SJCRH30 (cell line): Measurements from ENCODE around the gene LPCAT1. TPM values are rescaled to one million over a fixed set of nuclear protein-coding genes. Genes with fewer than 3 reads are reported as not detected.
"Not testable (repeated sequence)": the region's sequence is repeated elsewhere in the genome, so short reads cannot be mapped to it uniquely, and the experiment has no call there.

Source experiments
- DNase-seq, 2 experiments: peaks; one replicate each; pipeline ENCODE4 v3.0.0-alpha.2; 2015 to 2020
- H3K27ac ChIP-seq: fragments of 250-450 bp; sonication (Bioruptor Pico); 2 replicates; pipeline ENCODE4 v1.5.1; 2020; ENCODE audit warnings: mild to moderate bottlenecking, moderate library complexity
- H3K27me3 ChIP-seq: fragments of 250-450 bp; sonication (Bioruptor Pico); 2 replicates; pipeline ENCODE4 v1.5.1; 2020; ENCODE audit warnings: mild to moderate bottlenecking, moderate library complexity
- H3K36me3 ChIP-seq: fragments of 250-450 bp; sonication (Bioruptor Pico); 2 replicates; pipeline ENCODE4 v1.5.1; 2020; ENCODE audit warnings: mild to moderate bottlenecking, moderate library complexity
- H3K4me1 ChIP-seq: fragments of 250-450 bp; sonication (Bioruptor Pico); 2 replicates; pipeline ENCODE4 v1.5.1; 2020; ENCODE audit warnings: mild to moderate bottlenecking, moderate library complexity
- H3K4me3 ChIP-seq: fragments of 250-450 bp; sonication (Bioruptor Pico); 2 replicates; pipeline ENCODE4 v1.5.1; 2020; ENCODE audit warnings: mild to moderate bottlenecking, moderate library complexity
- H3K9me3 ChIP-seq: fragments of 250-450 bp; sonication (Bioruptor Pico); replicated peaks from 2 replicates; pipeline ENCODE4 v1.5.1; 2020; ENCODE audit warnings: mild to moderate bottlenecking, moderate library complexity
- total RNA-seq: library from RNA; depleted of rRNA; stranded (reverse); fragments of >200 nt; shearing (Covaris generic); gene quantifications from 2 replicates; pipeline ENCODE4 v1.2.3, GENCODE V29; 2014

Gene LPCAT1
- total RNA-seq, 1 experiment from 2014 or later = 44.6 TPM

GRCh38 chr5:1505506-1506241 is 18.1 kb downstream of the LPCAT1 start:
- Histone ChIP-seq H3K4me3 (no peak overlapping the region), H3K27me3 (no peaks in the 10 kb centered on the region), H3K9me3 (no peaks in the 10 kb centered on the region), H3K27ac (no peak overlapping the region), H3K36me3 (no peaks in the 10 kb centered on the region), H3K4me1 (no peaks in the 10 kb centered on the region)
- no peak for DNase-seq

DNA sequence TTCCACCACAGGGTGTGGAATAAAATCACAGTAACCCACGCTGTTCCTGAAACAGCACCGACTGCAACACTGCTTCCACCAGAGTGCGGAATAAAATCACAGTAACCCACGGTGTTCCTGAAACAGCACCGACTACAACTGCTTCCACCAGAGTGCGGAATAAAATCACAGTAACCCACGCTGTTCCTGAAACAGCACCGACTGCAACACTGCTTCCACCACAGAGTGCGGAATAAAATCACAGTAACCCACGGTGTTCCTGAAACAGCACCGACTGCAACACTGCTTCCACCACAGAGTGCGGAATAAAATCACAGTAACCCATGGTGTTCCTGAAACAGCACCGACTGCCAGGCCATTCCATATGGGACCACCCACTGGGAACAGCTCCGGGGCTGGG is 18.7 kb downstream of the LPCAT1 start:
- DNase-seq, H3K4me1 ChIP-seq: not testable (repeated sequence)

GRCh38 chr5:1504617-1505016 is 19.1 kb downstream of the LPCAT1 start:
- no peak for DNase-seq
- Histone ChIP-seq H3K27me3 (no peaks in the 10 kb centered on the region), H3K4me3 (no peak overlapping the region), H3K9me3 (no peaks in the 10 kb centered on the region), H3K4me1 (no peaks in the 10 kb centered on the region), H3K27ac (no peak overlapping the region), H3K36me3 (no peaks in the 10 kb centered on the region)

More for the DNA sequence above, 18.7 kb downstream of the LPCAT1 start:
- not testable (repeated sequence) for H3K4me3 ChIP-seq, H3K27me3 ChIP-seq, H3K36me3 ChIP-seq, H3K9me3 ChIP-seq, H3K27ac ChIP-seq

GRCh38 chr5:1504069-1504595 is 19.6 kb downstream of the LPCAT1 start:
- Histone ChIP-seq H3K4me1 (no peaks in the 10 kb centered on the region), H3K27me3 (no peaks in the 10 kb centered on the region), H3K9me3 (no peaks in the 10 kb centered on the region), H3K36me3 (no peaks in the 10 kb centered on the region), H3K4me3 (no peak overlapping the region), H3K27ac (no peak overlapping the region)
- no peak for DNase-seq

DNA sequence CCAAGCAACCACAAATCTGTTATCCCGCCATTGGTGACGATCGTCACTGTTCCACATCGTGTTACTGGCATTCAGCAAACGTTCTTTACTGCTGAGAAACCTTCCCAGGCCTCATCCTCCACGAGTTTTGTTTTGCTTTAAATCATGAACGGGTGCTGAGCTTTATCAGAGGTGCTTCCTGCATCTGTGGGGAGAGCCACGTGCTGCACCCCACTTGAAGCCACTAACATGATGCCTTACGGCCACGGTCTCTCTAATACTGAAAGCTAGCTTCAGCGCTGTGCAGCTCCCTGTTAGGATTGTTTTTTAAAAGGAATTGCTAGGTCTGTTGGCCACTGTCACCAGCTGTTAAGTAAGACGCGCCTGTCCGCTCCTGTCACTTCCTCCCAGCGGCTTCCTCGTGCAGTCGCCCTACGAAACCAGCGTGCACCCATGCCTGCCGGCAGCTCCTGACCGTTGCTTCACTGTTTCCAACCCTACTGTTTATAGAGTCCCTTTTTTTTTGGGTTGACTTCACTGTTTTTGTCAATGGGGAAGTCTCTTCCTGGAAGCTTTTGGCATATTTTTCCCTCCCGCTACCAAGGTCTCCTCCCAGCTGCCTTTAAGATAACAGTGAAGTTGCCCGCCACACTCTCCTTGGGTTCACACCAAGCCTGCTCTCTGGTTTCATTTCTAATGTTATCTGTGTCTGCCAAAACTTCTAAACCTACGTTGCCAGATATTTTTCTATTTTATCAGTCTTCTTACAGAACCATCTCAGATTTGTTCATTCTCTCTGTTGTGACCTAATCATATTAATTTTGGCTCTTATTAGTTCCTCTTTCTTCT is 20.3 kb downstream of the LPCAT1 start:
- Histone ChIP-seq H3K4me1 (no peaks in the 10 kb centered on the region), H3K9me3 (no peaks in the 10 kb centered on the region), H3K27ac (no peak overlapping the region), H3K36me3 (no peaks in the 10 kb centered on the region), H3K27me3 (no peaks in the 10 kb centered on the region), H3K4me3 (no peak overlapping the region)
- DNase-seq = no peak

DNA sequence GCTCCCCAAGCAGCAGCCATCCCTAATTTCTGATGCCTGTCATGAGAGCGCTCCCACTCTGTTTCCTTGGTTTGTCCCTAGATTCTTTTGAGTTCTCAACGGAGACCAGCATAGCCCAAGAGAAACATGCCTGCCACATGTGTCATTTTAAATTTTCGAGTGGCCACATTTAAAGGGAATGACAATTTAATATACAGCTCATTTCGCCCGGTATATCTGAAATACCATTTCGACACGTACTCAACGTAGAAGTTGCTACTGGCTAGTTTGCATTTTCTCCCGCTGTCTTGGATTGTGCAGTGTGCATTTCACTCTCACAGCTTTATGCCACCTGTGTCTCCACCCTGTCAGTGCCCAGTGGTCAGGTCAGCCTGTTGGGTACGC is 21.0 kb downstream of the LPCAT1 start:
- no peak for DNase-seq
- H3K9me3 ChIP-seq = no peaks in the 10 kb centered on the region
- no peak overlapping the region for H3K4me3 ChIP-seq
- no peaks in the 10 kb centered on the region for H3K27me3 ChIP-seq
- H3K4me1 ChIP-seq = no peaks in the 10 kb centered on the region
- no peak overlapping the region for H3K27ac ChIP-seq
- H3K36me3 ChIP-seq = no peaks in the 10 kb centered on the region

DNA sequence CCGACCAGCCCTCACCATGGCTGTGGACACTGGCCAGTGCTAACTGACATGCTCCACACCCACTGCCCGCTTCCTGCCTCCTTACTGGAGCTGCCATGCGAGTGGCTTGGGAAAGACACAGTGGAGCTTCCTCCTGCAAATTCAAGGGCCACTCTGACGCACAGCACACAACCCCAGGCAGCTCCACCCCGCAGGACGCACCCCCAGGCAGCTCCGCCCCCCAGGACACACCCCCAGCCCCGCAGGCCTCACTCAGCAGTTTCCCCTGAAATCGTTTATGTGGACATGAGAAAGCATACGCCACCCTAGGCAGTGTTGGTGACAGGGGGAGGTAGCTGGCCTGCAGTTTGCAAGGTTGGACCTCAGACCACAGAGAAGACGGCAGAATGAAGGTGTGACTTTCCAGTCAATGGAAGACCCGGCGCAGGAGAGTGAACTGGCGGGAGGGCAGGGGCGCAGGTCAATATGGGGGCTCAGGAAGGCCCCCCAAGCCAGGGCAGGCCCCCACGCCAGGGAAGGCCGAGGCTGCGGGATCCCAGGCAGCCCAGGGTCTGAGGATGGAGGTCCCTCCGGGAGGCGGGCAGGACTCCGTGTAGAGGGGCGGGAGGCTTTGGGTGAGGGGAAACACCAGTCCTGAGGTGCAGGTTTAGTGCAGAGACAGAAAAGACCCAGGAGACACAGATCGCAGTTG is 21.6 kb downstream of the LPCAT1 start:
- Histone ChIP-seq H3K9me3 (no peaks in the 10 kb centered on the region), H3K4me3 (no peak overlapping the region), H3K4me1 (no peaks in the 10 kb centered on the region), H3K27ac (no peak overlapping the region), H3K36me3 (no peaks in the 10 kb centered on the region), H3K27me3 (no peaks in the 10 kb centered on the region)
- DNase-seq = no peak

- no peaks in the 10 kb centered on the region for H3K9me3 ChIP-seq
- no peaks in the 10 kb centered on the region for H3K4me1 ChIP-seq
- H3K4me3 ChIP-seq = no peak overlapping the region
- H3K36me3 ChIP-seq = no peaks in the 10 kb centered on the region
- H3K27ac ChIP-seq = no peak overlapping the region
- DNase-seq = no peak
- no peaks in the 10 kb centered on the region for H3K27me3 ChIP-seq
Measured at GRCh38 chr5:1501372-1502045, 22.3 kb downstream of the LPCAT1 start.

DNA sequence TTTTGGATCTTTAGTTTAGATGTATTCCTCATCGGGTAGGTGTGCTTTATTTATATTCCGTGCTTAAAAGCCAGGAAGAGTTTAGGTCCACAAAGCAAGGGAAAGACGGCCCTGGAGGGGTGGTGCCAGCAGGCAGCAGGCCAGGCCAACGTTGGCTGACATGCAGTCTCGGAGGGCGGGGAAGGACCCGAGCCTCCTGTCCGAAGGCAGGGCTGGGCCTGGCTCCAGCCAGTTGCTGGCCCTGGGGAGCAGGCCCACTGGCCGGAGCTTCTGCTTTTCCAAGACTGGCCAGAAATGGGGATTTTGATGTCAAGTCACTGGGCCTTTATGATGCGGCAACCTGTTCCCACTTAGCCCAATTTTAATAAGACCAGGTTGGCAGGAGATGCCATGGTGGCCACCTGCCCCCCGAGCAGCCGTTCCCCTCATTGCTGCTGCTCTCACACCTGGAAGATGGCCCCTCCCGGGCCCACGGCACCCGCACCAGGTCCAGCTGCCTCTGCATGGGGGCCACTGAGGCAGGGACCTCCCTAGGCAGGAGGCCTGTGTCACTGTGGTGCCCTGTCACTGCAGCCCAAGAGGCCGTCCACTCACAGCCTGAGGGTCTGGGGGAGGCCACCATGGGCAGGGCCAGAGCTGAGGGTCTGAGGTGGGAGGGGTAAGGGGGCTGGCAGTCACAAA is 23.2 kb downstream of the LPCAT1 start:
- H3K36me3 ChIP-seq = no peaks in the 10 kb centered on the region
- H3K4me1 ChIP-seq = no peaks in the 10 kb centered on the region
- H3K9me3 ChIP-seq = no peaks in the 10 kb centered on the region
- H3K27me3 ChIP-seq = no peaks in the 10 kb centered on the region
- DNase-seq = no peak
- no peak overlapping the region for H3K4me3 ChIP-seq
- no peak overlapping the region for H3K27ac ChIP-seq

GRCh38 chr5:1499851-1500250 is 23.9 kb downstream of the LPCAT1 start:
- Histone ChIP-seq H3K36me3 (no peaks in the 10 kb centered on the region), H3K27ac (no peak overlapping the region), H3K9me3 (no peaks in the 10 kb centered on the region), H3K4me3 (no peak overlapping the region), H3K4me1 (no peaks in the 10 kb centered on the region), H3K27me3 (no peaks in the 10 kb centered on the region)
- DNase-seq = no peak

GRCh38 chr5:1498623-1499416 is 24.9 kb downstream of the LPCAT1 start:
- no peaks in the 10 kb centered on the region for H3K36me3 ChIP-seq
- no peaks in the 10 kb centered on the region for H3K27me3 ChIP-seq
- no peak overlapping the region for H3K27ac ChIP-seq
- no peaks in the 10 kb centered on the region for H3K9me3 ChIP-seq
- H3K4me1 ChIP-seq = no peaks in the 10 kb centered on the region
- no peak for DNase-seq
- no peak overlapping the region for H3K4me3 ChIP-seq

DNA sequence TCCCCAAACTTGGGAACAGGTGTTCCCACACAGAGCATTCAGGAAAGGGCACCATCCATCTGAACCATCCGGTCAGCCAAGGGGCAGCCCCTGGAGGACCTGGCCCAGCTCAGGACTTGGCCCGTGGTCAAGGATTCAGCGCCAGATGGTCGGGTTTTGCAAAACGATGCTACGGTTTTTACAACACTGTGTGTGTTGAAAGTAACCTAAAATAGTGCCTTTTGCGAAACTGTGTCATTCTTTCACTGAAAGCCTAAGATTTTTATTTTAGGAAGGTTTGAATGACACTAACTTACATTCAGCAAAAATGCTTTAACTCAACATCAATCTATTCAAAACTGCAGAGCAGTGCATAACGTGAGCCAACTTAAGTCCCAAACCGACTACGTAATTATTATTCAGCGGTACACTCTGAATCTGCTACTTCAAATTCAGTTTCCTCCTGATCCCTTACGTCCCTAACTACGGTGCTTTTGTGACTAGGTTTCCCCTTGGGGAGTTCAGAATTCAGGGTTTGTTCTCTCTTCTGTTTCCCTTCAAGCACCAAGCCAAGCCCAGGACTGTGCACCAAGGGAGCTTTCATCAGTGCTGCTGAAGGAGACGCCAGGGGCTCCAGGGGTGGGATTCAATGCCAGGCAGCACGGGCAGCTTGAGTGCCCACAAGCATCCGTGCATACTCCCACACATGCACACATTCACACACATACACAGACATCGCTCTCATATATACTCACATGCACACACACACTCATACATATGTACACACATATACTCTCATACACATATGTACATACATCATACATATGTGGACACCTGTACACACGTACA is 25.8 kb downstream of the LPCAT1 start:
- Histone ChIP-seq H3K9me3 (no peaks in the 10 kb centered on the region), H3K36me3 (no peaks in the 10 kb centered on the region), H3K4me1 (no peaks in the 10 kb centered on the region), H3K27ac (no peak overlapping the region), H3K27me3 (no peaks in the 10 kb centered on the region), H3K4me3 (no peak overlapping the region)
- DNase-seq = no peak

- Histone ChIP-seq H3K27me3 (no peaks in the 10 kb centered on the region), H3K9me3 (no peaks in the 10 kb centered on the region), H3K4me3 (no peak overlapping the region), H3K36me3 (no peaks in the 10 kb centered on the region), H3K27ac (no peak overlapping the region), H3K4me1 (no peaks in the 10 kb centered on the region)
- DNase-seq = no peak
Measured at GRCh38 chr5:1497242-1497777, 26.4 kb downstream of the LPCAT1 start.
